Panc1 (cell line): ENCODE measurements around the gene HSPBAP1. TPM values are rescaled to one million over a fixed set of nuclear protein-coding genes. Genes with fewer than 3 reads are reported as not detected.

ENCODE experiments used
- ATAC-seq: fragments of 200-7000 bp; cut with Tn5 transposase; 2 replicates; pipeline ENCODE4 v1.9.1; 2020; ENCODE audit warnings: mild to moderate bottlenecking, moderate library complexity
- BruUV-seq: library from RNA; stranded (reverse); fragments of 400-500 nt; replicated peaks from 2 replicates; lab custom pipeline; 2021; lab: Mats Ljungman, UMichigan
- CTCF ChIA-PET: fragments of 300-600 bp; sonication (Branson Sonifier 250); formaldehyde crosslinking; loops from one replicate; lab custom pipeline; 2022; ENCODE audit warnings: antibody characterized with exemption; lab: Charles Lee
- POLR2A ChIA-PET: fragments of 300-600 bp; sonication (Branson Sonifier 250); formaldehyde crosslinking; loops from one replicate; lab custom pipeline; 2022; ENCODE audit warnings: antibody characterized with exemption; lab: Charles Lee
- DNase-seq: peaks from one replicate; pipeline ENCODE4 v3.0.0-alpha.2; 2010; ENCODE audit warnings: low read depth, low spot score
- H3K27ac ChIP-seq: 2 replicates; pipeline ENCODE4 v1.5.1; 2011; ENCODE audit warnings: mild to moderate bottlenecking, low read length, inconsistent platforms
- H3K27me3 ChIP-seq: fragments of 200-500 bp; sonication (Bioruptor generic); 2 replicates; pipeline ENCODE4 v1.6.0; 2014; ENCODE audit warnings: low read length, inconsistent platforms; ENCODE audit not compliant: control insufficient read depth, insufficient read depth
- H3K36me3 ChIP-seq: fragments of 200-500 bp; sonication (Bioruptor generic); 2 replicates; pipeline ENCODE4 v1.5.1; 2014; ENCODE audit warnings: inconsistent platforms, mild to moderate bottlenecking, low read length, moderate library complexity; ENCODE audit not compliant: control insufficient read depth, insufficient read depth
- H3K4me1 ChIP-seq: 2 replicates; pipeline ENCODE4 v1.5.1; 2011; ENCODE audit warnings: inconsistent platforms, mild to moderate bottlenecking, low read length, moderate library complexity; ENCODE audit not compliant: control insufficient read depth, insufficient read depth
- H3K4me3 ChIP-seq, 2 experiments: 2 replicates each; pipeline ENCODE4 v1.5.1; 2011 to 2012; ENCODE audit warnings: low read depth in 2 of 2, low read length in 2 of 2, mild to moderate bottlenecking in 2 of 2, inconsistent platforms in 1 of 2, moderate library complexity in 1 of 2
- H3K9me3 ChIP-seq: fragments of 200-500 bp; sonication (Bioruptor generic); 2 replicates; pipeline ENCODE4 v1.5.1; 2014; ENCODE audit warnings: low read depth, mild to moderate bottlenecking, inconsistent platforms, low read length, moderate library complexity; ENCODE audit not compliant: control insufficient read depth, insufficient read depth
- CTCF ChIP-seq: fragments of 450-650 bp; IDR thresholded peaks from 2 replicates; pipeline ENCODE4 v1.5.1; 2017; ENCODE audit warnings: mild to moderate bottlenecking
- POLR2AphosphoS5 ChIP-seq: IDR thresholded peaks from 2 replicates; pipeline ENCODE4 v1.6.1; 2012; ENCODE audit warnings: mild to moderate bottlenecking, low read depth, low read length, moderate library complexity
- REST ChIP-seq, 2 experiments: IDR thresholded peaks; 2 replicates each; pipeline ENCODE4 v1.6.1; 2011 to 2012; ENCODE audit warnings: low read depth in 2 of 2, control low read depth in 1 of 2, low read length in 1 of 2, mild to moderate bottlenecking in 1 of 2, moderate library complexity in 1 of 2; ENCODE audit not compliant: insufficient read depth in 1 of 2
- SIN3A ChIP-seq: IDR thresholded peaks from 2 replicates; pipeline ENCODE4 v1.6.1; 2012; ENCODE audit warnings: low read depth, mild to moderate bottlenecking, low read length, moderate library complexity, borderline replicate concordance; ENCODE audit not compliant: insufficient read depth
- TCF7L2 ChIP-seq: IDR thresholded peaks from 2 replicates; pipeline ENCODE4 v1.6.1; 2011; ENCODE audit warnings: mild to moderate bottlenecking, low read depth, low read length, inconsistent platforms
- in situ Hi-C: cut with HindIII; loops from 2 replicates; pipeline ENCODE4 v1.10.0; 2016; ENCODE audit warnings: low sequenced_read_pairs, low pct_unique_long_range_greater_than_20kb
- intact Hi-C: fragments of 100-400 bp; cut with micrococcal nuclease; formaldehyde crosslinking; loops from one replicate; pipeline ENCODE4 v1.10.0; 2022; ENCODE audit not compliant: unreplicated experiment
- total RNA-seq: library from RNA; stranded (reverse); gene quantifications from one replicate; pipeline ENCODE4 v1.2.1, GENCODE V29; 2021; ENCODE audit not compliant: unreplicated experiment

Gene HSPBAP1
- total RNA-seq, 1 experiment from 2014 or later, result 10.8 TPM

- no peaks in the 10 kb centered on the region for H3K36me3 ChIP-seq
- ATAC-seq (no peak), DNase-seq (no peak)
- H3K9me3 ChIP-seq, result no peaks in the 10 kb centered on the region
- no peak overlapping the region for H3K27ac ChIP-seq
- in situ Hi-C loops, result no loop called here
- ChIA-PET CTCF (no interaction called here), POLR2A (interaction anchor here (0.7 kb wide), 1 partner anchor 33 kb away, joined by 7 read pairs; no protein-coding TSS in a partner anchor)
- H3K4me3 ChIP-seq, result no peak overlapping the region
- no peaks in the 10 kb centered on the region for H3K27me3 ChIP-seq
- intact Hi-C loops, result no loop called here
- no peaks in the 10 kb centered on the region for H3K4me1 ChIP-seq
- TF ChIP-seq REST (IDR thresholded peaks at IDR 0.05; ENCODE audit: insufficient read depth in 1 of 2, low read depth in 2 of 2, low read length in 1 of 2), result no peak
- no peak for TF ChIP-seq POLR2AphosphoS5
- no peak for TF ChIP-seq SIN3A
- TF ChIP-seq CTCF, result no peak
- no peak for TF ChIP-seq TCF7L2
- no TSS peak for BruUV-seq
These were observed 7.6 kb downstream of the HSPBAP1 start for GRCh38 chr3:122786066-122786465.

- H3K4me1 ChIP-seq, result no peaks in the 10 kb centered on the region
- no peak for TF ChIP-seq TCF7L2
- TF ChIP-seq CTCF, result no peak
- no peak for TF ChIP-seq POLR2AphosphoS5
- no peak for TF ChIP-seq REST (IDR thresholded peaks at IDR 0.05; ENCODE audit: insufficient read depth in 1 of 2, low read depth in 2 of 2, low read length in 1 of 2)
- no peak for TF ChIP-seq SIN3A
- ChIA-PET POLR2A (no interaction called here), CTCF (no interaction called here)
- H3K27me3 ChIP-seq, result no peaks in the 10 kb centered on the region
- BruUV-seq, result no TSS peak
- no peak overlapping the region for H3K27ac ChIP-seq
- DNase-seq (no peak), ATAC-seq (no peak)
- no peaks in the 10 kb centered on the region for H3K9me3 ChIP-seq
- no peaks in the 10 kb centered on the region for H3K36me3 ChIP-seq
- intact Hi-C loops (no loop called here), in situ Hi-C loops (no loop called here)
- H3K4me3 ChIP-seq, result no peak overlapping the region
These were observed 8.4 kb downstream of the HSPBAP1 start for GRCh38 chr3:122785231-122785630.
